ENCODE measurements around the gene GJC1. TPM values are rescaled to one million over a fixed set of nuclear protein-coding genes. Genes with fewer than 3 reads are reported as not detected.

Gene GJC1
- total RNA-seq, 1 experiment from 2014 or later = 53.4 TPM

GRCh38 chr17:44749076-44749979 is 80.8 kb downstream of the GJC1 start:
- no peak for DNase-seq (ENCODE audit: low read depth in 1 of 2, low spot score in 2 of 2)
- Histone ChIP-seq H3K4me1 (replicated peaks) (no peaks in the 10 kb centered on the region), H3K27me3 (replicated peaks) (no peaks in the 10 kb centered on the region)

More at GRCh38 chr17:44749076-44749979, 80.8 kb downstream of the GJC1 start:
- no peak overlapping the region for H3K27ac ChIP-seq
- H3K36me3 ChIP-seq = peaks cover 72% of the 10 kb centered on the region
- no peaks in the 10 kb centered on the region for H3K9me3 ChIP-seq (replicated peaks)
- H3K4me3 ChIP-seq = no peak overlapping the region

Other genes with a start within 250 kb of the GJC1 start
- 0.13 TPM in 1 of 2 replicates, not detected in the other for gene MEIOC, start 173.8 kb downstream of the GJC1 start, total RNA-seq (2014; rRNA removed; shearing (Covaris generic))
- 66.7 and 67.0 TPM in 2 replicates for gene CCDC43, start 140.5 kb downstream of the GJC1 start, total RNA-seq (2014; rRNA removed; shearing (Covaris generic))
- 21.0 and 24.7 TPM in 2 replicates for gene DBF4B, start 121.6 kb downstream of the GJC1 start, total RNA-seq (2014; rRNA removed; shearing (Covaris generic))
- gene ADAM11, start 71.3 kb downstream of the GJC1 start, total RNA-seq (2014; rRNA removed; shearing (Covaris generic)) = 0.13 and 4.4 TPM in 2 replicates
- gene HIGD1B, start 17.6 kb upstream of the GJC1 start, total RNA-seq (2014; rRNA removed; shearing (Covaris generic)) = not detected in 2 replicates
- gene EFTUD2, start 69.2 kb upstream of the GJC1 start, total RNA-seq (2014; rRNA removed; shearing (Covaris generic)) = 158 and 179 TPM in 2 replicates
- gene GFAP, start 85.2 kb upstream of the GJC1 start, total RNA-seq (2014; rRNA removed; shearing (Covaris generic)) = not detected in 2 replicates
- gene KIF18B, start 117.5 kb upstream of the GJC1 start, total RNA-seq (2014; rRNA removed; shearing (Covaris generic)) = 7.8 and 14.0 TPM in 2 replicates
- 5.2 TPM in 1 of 2 replicates, not detected in the other for gene C1QL1, start 138.0 kb upstream of the GJC1 start, total RNA-seq (2014; rRNA removed; shearing (Covaris generic))
- 51.8 and 74.1 TPM in 2 replicates for gene DCAKD, start 221.3 kb upstream of the GJC1 start, total RNA-seq (2014; rRNA removed; shearing (Covaris generic))
- 126 and 144 TPM in 2 replicates for gene NMT1, start 231.0 kb upstream of the GJC1 start, total RNA-seq (2014; rRNA removed; shearing (Covaris generic))

Measured in SJSA1 (cell line).